ENCODE results near the gene NR1I2.

GRCh38 chr3:119818937-119819336 is 37.0 kb downstream of the NR1I2 start:
- TF ChIP-seq, protein P1, sequence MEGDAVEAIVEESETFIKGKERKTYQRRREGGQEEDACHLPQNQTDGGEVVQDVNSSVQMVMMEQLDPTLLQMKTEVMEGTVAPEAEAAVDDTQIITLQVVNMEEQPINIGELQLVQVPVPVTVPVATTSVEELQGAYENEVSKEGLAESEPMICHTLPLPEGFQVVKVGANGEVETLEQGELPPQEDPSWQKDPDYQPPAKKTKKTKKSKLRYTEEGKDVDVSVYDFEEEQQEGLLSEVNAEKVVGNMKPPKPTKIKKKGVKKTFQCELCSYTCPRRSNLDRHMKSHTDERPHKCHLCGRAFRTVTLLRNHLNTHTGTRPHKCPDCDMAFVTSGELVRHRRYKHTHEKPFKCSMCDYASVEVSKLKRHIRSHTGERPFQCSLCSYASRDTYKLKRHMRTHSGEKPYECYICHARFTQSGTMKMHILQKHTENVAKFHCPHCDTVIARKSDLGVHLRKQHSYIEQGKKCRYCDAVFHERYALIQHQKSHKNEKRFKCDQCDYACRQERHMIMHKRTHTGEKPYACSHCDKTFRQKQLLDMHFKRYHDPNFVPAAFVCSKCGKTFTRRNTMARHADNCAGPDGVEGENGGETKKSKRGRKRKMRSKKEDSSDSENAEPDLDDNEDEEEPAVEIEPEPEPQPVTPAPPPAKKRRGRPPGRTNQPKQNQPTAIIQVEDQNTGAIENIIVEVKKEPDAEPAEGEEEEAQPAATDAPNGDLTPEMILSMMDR (IDR thresholded peaks at IDR 0.05; ENCODE audit: low read depth, low read length, missing input control): no peak
- TF ChIP-seq ATF3 (IDR thresholded peaks at IDR 0.05) (no peak), HNF4G (IDR thresholded peaks at IDR 0.05) (no peak)

Data from liver (tissue), 3 donors.